ENCODE results near the gene FAM25G. TPM values are rescaled to one million over a fixed set of nuclear protein-coding genes. Genes with fewer than 3 reads are reported as not detected.
"Not testable (repeated sequence)": the region's sequence is repeated elsewhere in the genome, so short reads cannot be mapped to it uniquely, and the experiment has no call there.

FAM25G gene
- not detected for total RNA-seq
- total RNA-seq (2013) = not detected
- 0 to 0.05 (median 0) reads per million in 29 experiments for total RNA-seq

DNA sequence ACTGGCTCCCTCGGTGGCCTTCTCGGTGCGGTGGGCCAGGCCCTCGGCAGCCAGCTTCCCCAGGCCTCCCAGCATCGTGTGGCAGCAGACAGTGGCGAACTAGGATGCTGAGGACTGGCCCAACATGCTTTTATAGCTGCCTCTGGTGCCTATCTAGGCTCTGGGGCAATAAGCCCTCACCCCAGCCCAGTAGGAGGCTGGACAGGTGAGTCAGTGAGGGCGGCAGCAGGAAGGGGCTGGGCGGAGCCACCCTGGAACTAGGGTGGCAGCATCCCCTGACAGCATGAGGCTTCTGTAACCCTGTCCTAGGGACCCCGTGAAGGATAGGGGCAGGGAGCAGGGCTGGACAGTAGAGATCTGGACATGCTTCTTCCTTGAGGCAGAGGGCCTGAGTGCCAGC lies at the start of gene FAM25G:
FAM25G (minus strand) TSS at position 101 of the 400 bp plus-strand sequence; CDS start at position 75, 26 bp downstream.
- H3K4me1 ChIP-seq (ENCODE audit: control insufficient read depth in 1 of 2, extremely low read depth in 1 of 2, insufficient read depth in 2 of 2, low read length in 2 of 2); H3K27me3 Mint-ChIP-seq; H3K9me3 Mint-ChIP-seq; H3K4me1 Mint-ChIP-seq; H3K9me3 ChIP-seq; H3K4me3 ChIP-seq (ENCODE audit: control insufficient read depth in 1 of 2, extremely low read depth in 1 of 2, low read length in 1 of 2); H3K36me3 Mint-ChIP-seq; H3K4me3 Mint-ChIP-seq; DNase-seq; POLR2A ChIA-PET; H3K27ac Mint-ChIP-seq; H3K27me3 ChIP-seq (replicated peaks in 1 of 2; ENCODE audit: control insufficient read depth in 2 of 2, extremely low read depth in 1 of 2, insufficient read depth in 2 of 2, low read length in 1 of 2); H3K36me3 ChIP-seq (ENCODE audit: control insufficient read depth in 2 of 2, extremely low read depth in 1 of 2, insufficient read depth in 1 of 2, low read length in 1 of 2); H3K27ac ChIP-seq (ENCODE audit: low read length); CTCF ChIA-PET; ATAC-seq (replicated peaks in 1 of 4): not testable (repeated sequence)
- WGBS (ENCODE audit: insufficient coverage) = no CpG with 5 or more reads among the region's 9 CpGs

DNA sequence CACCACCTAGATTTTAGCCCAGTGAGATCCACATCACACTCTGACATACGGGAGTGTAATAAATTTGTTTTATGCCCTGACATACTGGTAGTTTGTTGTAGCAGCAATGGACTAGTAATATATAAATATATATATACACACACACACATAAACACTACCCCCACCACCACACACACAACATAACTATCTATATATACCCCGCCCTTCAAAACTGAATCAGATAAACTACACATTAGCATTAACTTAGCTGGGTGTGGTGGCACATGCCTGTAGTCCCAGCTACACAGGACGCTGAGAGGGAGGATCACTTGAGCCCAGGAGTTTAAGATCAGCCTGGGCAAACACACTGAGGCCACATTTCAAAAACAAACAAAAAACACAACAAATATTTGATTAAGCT lies 44.9 kb upstream of the FAM25G start:
- H3K36me3 ChIP-seq (ENCODE audit: control insufficient read depth in 2 of 2, extremely low read depth in 1 of 2, insufficient read depth in 1 of 2, low read length in 1 of 2); H3K9me3 Mint-ChIP-seq; H3K27me3 ChIP-seq (replicated peaks in 1 of 2; ENCODE audit: control insufficient read depth in 2 of 2, extremely low read depth in 1 of 2, insufficient read depth in 2 of 2, low read length in 1 of 2); H3K9me3 ChIP-seq; H3K4me3 Mint-ChIP-seq; H3K4me1 ChIP-seq (ENCODE audit: control insufficient read depth in 1 of 2, extremely low read depth in 1 of 2, insufficient read depth in 2 of 2, low read length in 2 of 2); H3K36me3 Mint-ChIP-seq; H3K27ac Mint-ChIP-seq; CTCF ChIA-PET; H3K27me3 Mint-ChIP-seq; H3K4me1 Mint-ChIP-seq; H3K4me3 ChIP-seq (ENCODE audit: control insufficient read depth in 1 of 2, extremely low read depth in 1 of 2, low read length in 1 of 2); H3K27ac ChIP-seq (ENCODE audit: low read length); POLR2A ChIA-PET; DNase-seq; ATAC-seq (replicated peaks in 1 of 4): not testable (repeated sequence)
- WGBS (ENCODE audit: insufficient coverage) = no CpG with 5 or more reads among the region's 3 CpGs

DNA sequence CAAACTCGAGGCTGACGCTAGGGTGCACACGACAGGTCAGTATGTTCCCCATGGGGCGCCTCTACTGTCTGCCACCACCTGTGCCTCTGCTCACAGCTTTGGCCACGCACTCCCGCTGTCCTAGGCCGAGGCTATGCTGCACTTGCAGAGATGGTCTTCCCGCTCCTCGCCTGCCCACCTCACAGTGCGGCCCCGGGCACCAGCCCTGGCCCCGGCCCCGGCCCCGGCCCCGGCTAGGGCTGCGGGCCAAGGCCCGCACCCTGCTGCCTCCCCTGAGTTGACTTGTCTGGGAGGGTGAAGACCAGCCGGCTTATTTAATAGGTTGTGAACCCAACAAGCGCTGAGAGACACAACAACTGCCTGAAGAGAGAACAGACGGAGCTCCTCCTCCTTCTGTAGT lies 32.0 kb upstream of the FAM25G start, which contains the start of gene AGAP9:
AGAP9 (minus strand) TSS at position 164 of the 400 bp plus-strand sequence; CDS start at position 52, 112 bp downstream.
- H3K27ac ChIP-seq (ENCODE audit: low read length); CTCF ChIA-PET; H3K36me3 Mint-ChIP-seq; H3K9me3 ChIP-seq; H3K4me1 ChIP-seq (ENCODE audit: control insufficient read depth in 1 of 2, extremely low read depth in 1 of 2, insufficient read depth in 2 of 2, low read length in 2 of 2); H3K36me3 ChIP-seq (ENCODE audit: control insufficient read depth in 2 of 2, extremely low read depth in 1 of 2, insufficient read depth in 1 of 2, low read length in 1 of 2); DNase-seq; H3K27me3 Mint-ChIP-seq; H3K27ac Mint-ChIP-seq; ATAC-seq (replicated peaks in 1 of 4); H3K27me3 ChIP-seq (replicated peaks in 1 of 2; ENCODE audit: control insufficient read depth in 2 of 2, extremely low read depth in 1 of 2, insufficient read depth in 2 of 2, low read length in 1 of 2); H3K4me3 Mint-ChIP-seq; H3K4me1 Mint-ChIP-seq; H3K9me3 Mint-ChIP-seq; POLR2A ChIA-PET; H3K4me3 ChIP-seq (ENCODE audit: control insufficient read depth in 1 of 2, extremely low read depth in 1 of 2, low read length in 1 of 2): not testable (repeated sequence)
- WGBS (ENCODE audit: insufficient coverage) = no CpG with 5 or more reads among the region's 20 CpGs

DNA sequence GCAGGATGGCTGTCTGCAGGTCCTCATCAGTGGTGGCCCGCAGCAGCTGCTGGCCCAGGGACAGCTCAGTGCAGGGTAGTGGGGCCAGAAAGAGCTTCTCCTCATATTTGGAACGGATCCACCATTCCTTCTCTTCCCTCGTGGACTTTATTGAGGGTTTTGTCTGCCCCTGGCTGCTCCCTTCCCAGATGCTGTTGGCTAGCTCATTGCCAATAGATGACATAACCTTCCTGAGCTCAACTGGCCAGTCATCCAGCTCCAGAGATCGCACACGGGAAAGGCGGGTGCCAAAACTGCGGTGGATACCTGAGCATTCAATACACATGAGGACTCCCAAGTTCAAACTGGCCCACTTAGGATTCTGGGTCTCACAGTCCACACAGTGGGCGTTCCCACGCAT lies 10.8 kb upstream of the FAM25G start:
- ATAC-seq (replicated peaks in 1 of 4); H3K27me3 Mint-ChIP-seq; H3K27me3 ChIP-seq (replicated peaks in 1 of 2; ENCODE audit: control insufficient read depth in 2 of 2, extremely low read depth in 1 of 2, insufficient read depth in 2 of 2, low read length in 1 of 2); H3K27ac ChIP-seq (ENCODE audit: low read length); H3K36me3 Mint-ChIP-seq; H3K9me3 Mint-ChIP-seq; POLR2A ChIA-PET; H3K4me3 ChIP-seq (ENCODE audit: control insufficient read depth in 1 of 2, extremely low read depth in 1 of 2, low read length in 1 of 2); H3K4me1 ChIP-seq (ENCODE audit: control insufficient read depth in 1 of 2, extremely low read depth in 1 of 2, insufficient read depth in 2 of 2, low read length in 2 of 2); H3K4me1 Mint-ChIP-seq; CTCF ChIA-PET; H3K27ac Mint-ChIP-seq; H3K36me3 ChIP-seq (ENCODE audit: control insufficient read depth in 2 of 2, extremely low read depth in 1 of 2, insufficient read depth in 1 of 2, low read length in 1 of 2); H3K9me3 ChIP-seq; H3K4me3 Mint-ChIP-seq; DNase-seq: not testable (repeated sequence)
- no CpG with 5 or more reads among the region's 9 CpGs for WGBS (ENCODE audit: insufficient coverage)

DNA sequence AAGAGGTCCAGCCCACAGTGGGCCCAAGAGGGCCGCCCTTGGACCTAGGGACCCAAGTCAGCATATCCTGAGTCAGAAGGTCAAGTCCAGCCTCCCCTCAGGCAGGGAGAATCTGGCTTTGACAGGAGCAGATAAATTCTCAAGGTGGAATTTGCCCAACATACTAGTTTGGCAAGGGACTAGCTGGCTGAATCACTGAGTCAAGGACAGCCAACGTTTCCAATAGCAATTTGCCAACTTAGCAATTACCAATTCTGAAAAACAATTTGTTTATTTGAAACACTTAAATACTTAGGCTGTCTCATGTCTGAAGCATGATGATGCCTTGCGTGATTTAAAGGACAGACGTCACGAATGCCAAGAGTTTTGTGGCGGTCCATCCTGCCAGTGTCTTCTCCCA lies 2.7 kb upstream of the FAM25G start:
- WGBS (ENCODE audit: insufficient coverage) = no CpG with 5 or more reads among the region's 6 CpGs
- H3K27me3 Mint-ChIP-seq; H3K27ac ChIP-seq (ENCODE audit: low read length); H3K9me3 ChIP-seq; H3K4me3 ChIP-seq (ENCODE audit: control insufficient read depth in 1 of 2, extremely low read depth in 1 of 2, low read length in 1 of 2); DNase-seq; H3K36me3 ChIP-seq (ENCODE audit: control insufficient read depth in 2 of 2, extremely low read depth in 1 of 2, insufficient read depth in 1 of 2, low read length in 1 of 2); H3K4me1 ChIP-seq (ENCODE audit: control insufficient read depth in 1 of 2, extremely low read depth in 1 of 2, insufficient read depth in 2 of 2, low read length in 2 of 2); H3K36me3 Mint-ChIP-seq; CTCF ChIA-PET; H3K27me3 ChIP-seq (replicated peaks in 1 of 2; ENCODE audit: control insufficient read depth in 2 of 2, extremely low read depth in 1 of 2, insufficient read depth in 2 of 2, low read length in 1 of 2); H3K27ac Mint-ChIP-seq; POLR2A ChIA-PET; ATAC-seq (replicated peaks in 1 of 4); H3K4me1 Mint-ChIP-seq; H3K9me3 Mint-ChIP-seq; H3K4me3 Mint-ChIP-seq: not testable (repeated sequence)

DNA sequence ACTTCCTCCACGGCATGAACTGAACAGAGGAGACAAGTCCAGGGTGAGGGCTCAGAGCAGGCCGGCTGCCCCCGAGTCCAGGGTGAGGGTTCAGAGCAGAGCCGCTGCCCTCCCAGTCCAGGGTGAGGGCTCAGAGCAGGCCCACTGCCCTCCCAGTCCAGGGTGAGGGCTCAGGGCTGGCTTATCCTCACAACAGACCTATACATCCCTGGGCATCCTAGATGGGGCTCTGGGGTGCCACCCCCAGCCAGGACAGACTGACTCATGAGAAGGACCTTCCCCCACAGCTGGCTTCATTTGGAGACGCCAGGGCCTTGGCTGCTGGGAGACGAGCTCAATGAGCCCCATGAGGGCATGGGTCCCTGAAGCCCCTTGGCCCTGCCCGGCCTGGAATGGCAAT lies 1.9 kb downstream of the FAM25G start:
- H3K36me3 Mint-ChIP-seq; H3K27me3 ChIP-seq (replicated peaks in 1 of 2; ENCODE audit: control insufficient read depth in 2 of 2, extremely low read depth in 1 of 2, insufficient read depth in 2 of 2, low read length in 1 of 2); H3K9me3 Mint-ChIP-seq; H3K27ac Mint-ChIP-seq; ATAC-seq (replicated peaks in 1 of 4); DNase-seq; H3K27ac ChIP-seq (ENCODE audit: low read length); H3K27me3 Mint-ChIP-seq; POLR2A ChIA-PET; CTCF ChIA-PET; H3K4me3 Mint-ChIP-seq; H3K4me3 ChIP-seq (ENCODE audit: control insufficient read depth in 1 of 2, extremely low read depth in 1 of 2, low read length in 1 of 2); H3K9me3 ChIP-seq; H3K4me1 Mint-ChIP-seq; H3K4me1 ChIP-seq (ENCODE audit: control insufficient read depth in 1 of 2, extremely low read depth in 1 of 2, insufficient read depth in 2 of 2, low read length in 2 of 2); H3K36me3 ChIP-seq (ENCODE audit: control insufficient read depth in 2 of 2, extremely low read depth in 1 of 2, insufficient read depth in 1 of 2, low read length in 1 of 2): not testable (repeated sequence)
- no CpG with 5 or more reads among the region's 7 CpGs for WGBS (ENCODE audit: insufficient coverage)

DNA sequence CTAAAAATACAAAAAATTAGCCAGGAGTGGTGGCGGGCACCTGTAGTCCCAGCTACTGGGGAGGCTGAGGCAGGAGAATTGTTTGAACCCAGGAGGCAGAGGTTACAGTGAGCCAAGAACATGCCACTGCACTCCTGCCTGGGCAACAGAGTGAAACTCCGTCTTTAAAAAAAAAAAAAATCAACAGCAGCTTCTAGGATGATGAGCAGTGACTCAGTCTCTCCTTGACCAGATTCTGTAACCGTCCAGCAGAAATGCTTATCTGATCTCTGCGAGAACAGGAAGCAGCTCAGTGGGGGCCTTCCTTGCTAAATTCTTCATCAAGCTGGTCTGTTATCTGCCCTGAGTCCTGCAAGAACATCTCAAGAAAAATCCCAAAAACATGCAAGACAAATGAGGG lies 5.6 kb downstream of the FAM25G start:
- WGBS (ENCODE audit: insufficient coverage) = no CpG with 5 or more reads among the region's 4 CpGs
- H3K27ac ChIP-seq (ENCODE audit: low read length); H3K4me1 Mint-ChIP-seq; H3K36me3 ChIP-seq (ENCODE audit: control insufficient read depth in 2 of 2, extremely low read depth in 1 of 2, insufficient read depth in 1 of 2, low read length in 1 of 2); ATAC-seq (replicated peaks in 1 of 4); H3K4me3 ChIP-seq (ENCODE audit: control insufficient read depth in 1 of 2, extremely low read depth in 1 of 2, low read length in 1 of 2); DNase-seq; H3K27ac Mint-ChIP-seq; H3K9me3 Mint-ChIP-seq; H3K4me3 Mint-ChIP-seq; H3K27me3 Mint-ChIP-seq; H3K36me3 Mint-ChIP-seq; H3K27me3 ChIP-seq (replicated peaks in 1 of 2; ENCODE audit: control insufficient read depth in 2 of 2, extremely low read depth in 1 of 2, insufficient read depth in 2 of 2, low read length in 1 of 2); POLR2A ChIA-PET; CTCF ChIA-PET; H3K9me3 ChIP-seq; H3K4me1 ChIP-seq (ENCODE audit: control insufficient read depth in 1 of 2, extremely low read depth in 1 of 2, insufficient read depth in 2 of 2, low read length in 2 of 2): not testable (repeated sequence)

All from T-cell (primary cell).